Inflammatory macrophage (primary cell): ENCODE results near the gene ITGBL1.

Experiments
- DNase-seq, 2 donors: peaks; one replicate each; pipeline ENCODE4 v3.0.0-alpha.2; 2020 to 2022
- total RNA-seq, 18 experiments: gene quantifications; one replicate each; lab custom pipeline; 2026; ENCODE audit warnings: mixed read lengths in 6 of 18, inconsistent platforms in 2 of 18; lab: John Stamatoyannopoulos, UW

The ITGBL1 gene
- 0.16 to 4.7 (median 0.72) reads per million in 18 experiments for total RNA-seq

DNA sequence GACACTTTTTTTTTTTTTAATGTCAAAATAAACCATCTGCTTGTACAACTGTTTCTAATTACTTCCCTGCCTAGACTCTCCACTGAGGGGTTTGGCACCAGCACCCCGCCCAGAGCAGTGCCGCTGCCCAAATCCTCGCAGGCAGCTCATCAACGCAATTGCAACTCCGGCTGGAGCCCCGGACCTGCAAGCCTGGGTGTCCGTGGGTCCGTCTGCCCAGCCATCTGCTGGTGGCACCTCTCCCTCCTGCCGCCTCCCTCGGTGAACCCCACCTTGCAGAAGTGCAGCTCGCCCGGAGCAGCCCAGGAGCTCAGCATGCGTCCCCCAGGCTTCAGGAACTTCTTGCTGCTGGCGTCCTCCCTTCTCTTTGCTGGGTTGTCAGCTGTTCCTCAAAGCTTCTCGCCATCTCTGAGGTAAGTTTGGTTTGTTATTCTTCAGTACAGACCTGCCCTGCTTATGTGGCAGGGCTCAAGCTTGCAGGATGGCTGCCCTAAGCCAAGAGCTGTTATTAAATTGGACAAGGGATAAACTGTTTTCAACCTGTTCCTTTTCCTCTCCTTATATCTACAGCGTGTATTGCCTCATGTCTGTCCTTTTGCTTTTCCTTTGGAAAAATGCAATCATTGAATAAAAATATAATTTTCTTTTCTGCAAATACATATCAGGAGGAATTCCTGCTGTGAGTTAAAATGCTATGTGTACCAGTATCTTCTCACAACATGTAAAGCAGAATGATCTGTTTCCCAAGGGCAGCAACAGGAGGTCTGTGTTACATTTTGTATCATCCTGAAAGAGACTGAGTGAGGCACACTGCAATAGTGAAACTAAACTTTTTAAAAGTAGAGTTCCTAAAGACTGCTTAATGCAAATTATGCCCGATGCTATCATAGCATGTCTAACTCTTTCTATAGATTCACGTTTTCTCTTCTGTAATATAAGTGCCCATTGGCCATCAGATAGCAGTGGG lies at the start of gene ITGBL1:
ITGBL1 (plus strand) TSS at position 157 of the 967 bp plus-strand sequence; CDS start at position 316, 159 bp downstream.
- DNase-seq: no peak

DNA sequence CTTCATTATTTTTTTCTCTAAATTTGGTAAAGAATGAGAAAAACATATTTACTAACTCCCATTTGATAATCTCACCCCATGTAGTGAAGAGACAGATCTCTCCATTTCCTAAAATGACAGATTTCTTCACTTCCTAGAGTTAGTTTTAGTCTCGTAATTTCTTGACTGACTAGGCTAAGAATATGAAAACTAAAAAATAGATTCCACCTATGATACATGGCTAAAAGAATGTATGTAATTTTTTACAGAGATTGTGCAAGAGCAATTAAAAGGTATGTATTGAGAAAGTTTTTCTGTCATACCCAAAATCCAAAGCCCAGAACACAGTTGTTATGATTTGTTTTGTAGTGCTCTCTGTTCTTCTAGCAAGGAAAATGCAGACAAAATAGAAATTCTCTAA lies 45.7 kb upstream of the ITGBL1 start:
- DNase-seq: no peak

- DNase-seq: no peak
These were observed 44.3 kb upstream of the ITGBL1 start for GRCh38 chr13:101408154-101408553.

DNA sequence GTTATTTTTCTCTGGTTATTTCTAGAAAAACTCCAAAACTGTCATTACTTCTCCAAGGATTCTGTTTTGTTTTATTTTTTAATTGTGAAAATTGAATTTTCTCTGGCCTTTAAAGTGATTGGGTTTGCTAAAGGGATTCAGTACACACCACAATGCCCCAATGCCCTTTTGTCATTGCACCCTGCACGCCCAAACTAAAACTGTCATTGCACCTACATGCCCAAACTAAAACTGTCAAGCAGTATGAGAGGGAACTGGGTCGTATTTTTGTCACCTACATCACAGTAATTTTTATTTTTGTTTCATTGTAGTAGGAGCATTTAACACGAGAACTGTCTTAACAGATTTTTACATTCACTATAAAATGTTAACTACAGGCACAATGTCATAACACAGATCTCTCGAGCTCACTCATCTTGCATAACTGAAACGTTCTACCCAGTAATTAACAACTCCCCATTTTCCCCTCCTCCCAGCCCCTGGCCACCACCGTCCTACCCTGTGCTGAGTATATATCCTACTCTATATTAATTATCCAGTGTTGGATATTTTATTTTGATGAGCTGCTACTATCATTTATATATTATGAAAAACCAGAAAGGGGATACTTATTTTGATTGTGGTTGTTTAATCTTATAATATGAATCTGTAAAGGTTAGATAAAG lies 43.4 kb upstream of the ITGBL1 start:
- DNase-seq: no peak

- DNase-seq: no peak
These were observed 40.4 kb upstream of the ITGBL1 start for GRCh38 chr13:101412076-101412475.

DNA sequence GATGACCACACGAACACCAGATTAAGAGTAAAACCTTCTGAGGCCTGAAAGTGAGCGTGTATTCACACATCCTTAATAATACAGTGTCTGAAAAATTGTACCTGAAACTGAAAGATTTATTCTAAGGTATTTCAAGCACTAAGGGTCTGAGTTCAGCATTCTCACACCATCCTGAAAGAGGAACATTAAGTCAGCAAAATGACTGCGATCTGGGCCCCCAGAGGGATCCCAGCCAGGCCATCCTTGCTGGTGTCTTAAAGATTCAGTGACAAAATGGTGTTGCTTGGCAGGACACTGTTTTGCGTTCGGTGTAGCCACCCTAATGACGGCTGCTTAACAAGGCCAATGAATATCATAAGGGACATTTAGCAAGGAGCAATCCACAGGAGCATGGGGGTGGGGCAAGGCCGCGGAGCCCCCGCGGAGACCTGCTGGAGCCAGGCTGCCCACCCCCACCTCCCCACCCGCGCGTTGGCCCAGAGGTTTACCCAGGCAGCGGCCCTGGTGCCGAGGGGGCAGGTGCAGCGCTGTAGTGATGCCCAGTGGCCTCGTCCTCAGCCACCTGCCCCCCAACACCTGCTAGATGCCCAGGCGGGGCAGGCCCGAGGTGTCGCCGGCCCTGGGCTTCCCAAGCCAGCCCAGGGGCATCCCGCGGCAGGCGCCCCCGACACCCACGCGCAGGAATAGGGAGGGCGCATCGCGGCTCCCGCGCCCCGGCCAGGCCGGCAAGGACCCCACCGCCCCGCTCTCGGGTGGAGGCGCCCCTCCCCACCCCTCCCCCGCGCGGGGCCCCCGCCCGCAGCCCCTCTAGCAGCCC lies 36.9 kb upstream of the ITGBL1 start:
- DNase-seq: no peak

DNA sequence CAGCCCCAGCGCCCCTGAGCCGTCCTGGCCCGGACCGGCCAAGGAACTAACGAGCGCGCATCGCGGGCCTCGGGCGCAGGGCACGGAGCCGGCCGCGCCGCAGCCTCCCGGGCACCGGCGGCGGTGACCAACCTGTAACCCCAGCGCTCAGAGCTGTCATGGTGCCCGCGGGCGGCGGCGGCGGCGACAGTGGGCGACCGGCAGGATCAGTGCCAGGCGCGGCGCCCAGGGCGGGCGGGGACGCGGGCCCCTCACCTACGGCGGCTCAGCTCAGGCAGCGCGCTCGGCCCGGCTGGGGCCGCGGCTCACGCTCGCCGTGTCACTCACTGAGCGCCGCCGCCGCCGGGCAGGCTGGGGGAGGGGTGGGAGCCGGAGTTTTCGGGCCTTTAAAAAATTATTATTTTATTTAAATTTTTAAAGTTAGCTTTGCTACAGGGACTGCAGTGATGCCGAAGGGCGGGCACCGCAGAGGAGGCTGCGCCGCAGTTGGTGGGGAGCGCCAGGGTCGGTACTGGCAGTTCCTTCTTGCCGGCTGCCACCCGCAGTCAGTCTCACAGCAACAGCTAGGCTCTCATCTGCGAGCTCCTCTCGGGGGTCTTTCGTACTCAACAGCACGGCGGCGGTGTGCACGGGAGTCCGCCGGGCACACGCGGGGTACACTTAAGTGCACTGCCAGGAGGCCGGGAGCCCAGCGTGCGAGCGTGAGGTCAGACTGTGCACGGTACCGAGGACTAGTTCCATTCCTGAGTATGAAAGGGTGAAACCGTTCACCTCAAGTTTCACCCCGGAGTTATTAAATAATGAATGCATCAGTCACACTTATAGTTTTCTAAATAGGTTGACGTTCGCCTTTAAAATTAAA lies 36.1 kb upstream of the ITGBL1 start, which contains the start of gene NALCN:
NALCN (minus strand) TSS at position 328 of the 862 bp plus-strand sequence. CDS start 17,382 bp downstream, outside the sequence.
- DNase-seq: no peak

DNA sequence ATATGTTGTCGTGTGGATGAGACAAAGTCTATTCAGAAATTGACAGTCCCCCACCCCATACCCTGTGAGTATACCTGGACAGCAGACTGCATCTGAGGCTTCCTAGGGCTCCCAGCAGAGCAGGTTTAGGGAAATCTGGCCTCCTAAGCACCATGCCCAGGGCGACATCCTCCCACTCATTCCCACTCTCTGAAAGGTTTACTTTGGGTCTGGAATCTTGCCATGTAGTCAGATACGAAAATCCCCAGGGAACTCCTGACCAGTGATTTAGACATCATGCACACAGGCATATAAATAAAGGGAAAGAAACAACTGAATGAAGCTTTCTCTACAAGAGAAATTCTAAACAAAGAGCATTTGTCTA lies 35.5 kb upstream of the ITGBL1 start:
- DNase-seq: no peak

- no peak for DNase-seq
These were observed 35.0 kb upstream of the ITGBL1 start for GRCh38 chr13:101417501-101417900.

GRCh38 chr13:101423872-101424271 lies 28.6 kb upstream of the ITGBL1 start:
- DNase-seq: no peak

- no peak for DNase-seq
These were observed 27.9 kb upstream of the ITGBL1 start for GRCh38 chr13:101424381-101425155.

GRCh38 chr13:101425156-101425471 lies 27.4 kb upstream of the ITGBL1 start:
- no peak for DNase-seq

- DNase-seq: no peak
These were observed 26.9 kb upstream of the ITGBL1 start for GRCh38 chr13:101425623-101426022.

DNA sequence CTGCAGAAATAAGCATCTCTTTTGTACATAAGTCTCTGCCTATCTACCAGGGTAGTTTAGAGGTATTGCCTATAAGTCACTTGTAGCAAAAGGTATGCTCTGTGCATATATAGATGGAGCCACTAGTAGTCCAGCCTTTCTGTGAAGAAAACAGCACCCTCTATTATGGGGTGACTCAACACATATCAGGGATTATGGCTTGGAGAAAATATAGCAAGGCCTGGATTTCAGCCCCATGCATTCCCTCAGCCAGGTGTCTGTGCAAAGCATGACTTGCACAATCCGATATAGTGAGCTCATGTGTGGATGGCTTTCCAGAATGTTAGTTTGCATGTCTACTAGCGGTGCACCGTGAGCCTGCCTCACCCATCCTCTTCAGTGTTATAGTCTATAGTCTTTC lies 22.7 kb upstream of the ITGBL1 start:
- DNase-seq: no peak

- DNase-seq: no peak
These were observed 18.6 kb upstream of the ITGBL1 start for GRCh38 chr13:101433895-101434294.

GRCh38 chr13:101434486-101434885 lies 18.0 kb upstream of the ITGBL1 start:
- no peak for DNase-seq

DNA sequence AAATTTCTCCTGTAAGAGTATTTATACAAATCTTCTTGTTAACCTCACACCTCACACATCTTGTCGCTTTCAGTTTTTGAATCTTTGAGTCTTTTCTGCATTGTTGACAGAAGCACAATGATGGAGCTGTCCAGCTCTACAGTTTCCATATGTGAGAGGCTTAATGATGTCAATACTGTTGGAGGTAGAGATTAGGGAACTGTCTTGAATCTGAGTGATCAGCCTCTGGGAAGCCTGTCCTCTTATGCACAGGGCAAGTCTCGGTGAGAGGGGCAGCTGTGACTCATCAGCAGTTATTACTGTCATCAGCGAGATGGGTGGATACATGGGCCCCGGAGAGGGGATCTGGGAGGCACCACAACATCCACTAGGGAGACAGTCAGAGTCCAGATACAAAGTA lies 4.6 kb upstream of the ITGBL1 start:
- no peak for DNase-seq

DNA sequence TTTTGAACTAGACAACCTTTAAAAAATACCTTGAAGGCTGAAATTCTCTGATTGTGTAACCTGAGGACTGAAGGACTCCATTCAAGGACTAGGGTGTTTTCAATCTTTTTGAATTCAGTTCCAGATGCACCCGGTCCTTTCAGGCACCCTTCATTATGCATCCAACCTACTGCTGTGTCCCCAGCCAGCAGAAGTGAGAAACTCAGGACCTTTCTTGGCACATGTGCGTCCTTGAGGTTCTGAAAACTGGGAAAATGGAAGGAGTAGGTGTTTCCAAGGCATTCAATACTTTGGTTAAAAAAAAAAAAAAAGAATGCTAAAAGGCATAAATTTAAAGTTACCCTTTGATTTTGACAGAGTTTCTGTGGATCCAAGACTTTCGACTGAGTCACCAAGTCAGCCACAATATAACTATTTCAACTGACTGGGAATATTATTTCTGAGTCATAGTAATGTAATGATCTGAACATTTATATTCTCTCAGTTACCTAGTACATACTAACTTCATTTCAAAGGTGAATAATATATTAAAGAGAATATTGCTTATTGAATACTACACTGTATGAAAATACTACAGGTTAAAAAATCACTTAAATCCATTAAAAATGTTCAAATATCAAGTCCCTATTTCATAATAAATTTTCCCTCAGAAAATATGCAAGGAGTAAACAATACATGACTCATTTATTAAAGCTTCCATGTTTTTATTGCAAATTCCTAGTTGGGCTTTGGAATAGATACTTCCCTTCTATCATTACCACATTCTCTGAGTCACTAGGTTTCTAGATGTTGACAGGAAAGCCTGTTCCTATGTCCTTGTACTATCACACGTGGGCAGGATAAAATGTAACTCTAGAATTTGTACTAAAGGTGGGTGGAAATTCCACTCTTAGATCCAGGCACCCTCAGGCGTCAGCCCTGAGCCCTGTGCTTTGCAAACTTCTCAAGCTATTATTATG lies 2.4 kb upstream of the ITGBL1 start:
- DNase-seq: no peak

GRCh38 chr13:101450749-101451130 lies 1.7 kb upstream of the ITGBL1 start:
- DNase-seq: no peak

GRCh38 chr13:101451641-101452040 lies 834 bp upstream of the ITGBL1 start:
- DNase-seq: no peak
